ENCODE data around the gene ARHGDIB. TPM values are rescaled to one million over a fixed set of nuclear protein-coding genes. Genes with fewer than 3 reads are reported as not detected.

The ARHGDIB gene
- total RNA-seq, 4 donors from 2014 or later: 17.1 to 290 (median 57.1) TPM

DNA sequence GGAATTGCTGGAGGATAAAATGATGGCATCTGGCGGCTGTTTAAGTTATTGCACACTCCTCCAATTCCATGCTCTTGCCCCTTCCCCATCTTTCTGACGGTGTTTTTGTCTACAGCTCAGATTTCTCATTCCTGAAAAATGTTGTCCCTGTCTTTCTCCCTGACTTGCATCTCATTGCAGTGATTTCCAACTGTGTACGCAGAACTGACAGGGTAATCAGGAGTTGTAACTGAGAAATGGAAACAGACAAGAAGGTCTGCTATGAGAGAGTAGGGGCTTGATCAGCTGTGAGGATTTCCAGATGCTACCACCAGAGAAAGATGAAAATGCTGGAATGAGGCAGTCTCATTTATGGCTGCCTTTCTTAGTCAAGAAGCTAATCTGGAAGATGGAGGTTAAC, 24.4 kb downstream of the ARHGDIB start:
- no peak overlapping the region for H3K4me3 ChIP-seq

DNA sequence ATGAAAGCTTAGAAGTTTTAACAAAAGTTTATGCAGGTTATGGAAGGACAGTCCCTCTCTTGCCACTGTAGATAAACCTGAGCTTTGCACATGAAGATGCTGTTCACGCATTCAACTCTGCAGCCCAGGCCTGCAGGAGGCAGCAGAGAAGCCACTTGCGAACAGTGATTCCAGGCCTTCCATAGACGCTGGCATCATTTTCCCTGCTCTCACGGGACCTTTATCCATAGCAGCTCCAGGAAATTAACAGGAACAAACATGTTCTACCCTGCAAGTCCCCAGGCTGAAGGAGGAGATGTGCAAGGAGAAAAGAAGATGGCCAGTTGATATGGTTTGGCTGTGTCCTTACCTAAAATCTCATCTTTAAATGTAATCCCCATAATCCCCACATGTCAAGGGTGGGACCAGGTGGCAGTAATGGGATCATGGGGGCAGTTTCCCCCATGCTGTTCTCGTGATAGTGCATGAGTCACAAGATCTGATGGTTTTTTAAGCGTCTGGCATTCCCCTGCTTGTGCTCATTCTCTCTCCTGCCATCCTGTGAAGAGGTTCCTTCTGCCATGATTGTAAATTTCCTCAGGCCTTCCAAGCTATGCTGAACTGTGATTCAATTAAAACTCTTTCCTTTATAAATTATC, 25.1 kb downstream of the ARHGDIB start:
- Histone ChIP-seq H3K4me1 (peaks cover 0 to 3% (median 0%) of the 10 kb centered on the region in 4 donors), H3K9me3 (no peaks in the 10 kb centered on the region), H3K36me3 (no peaks in the 10 kb centered on the region), H3K4me3 (no peak overlapping the region), H3K27me3 (no peaks in the 10 kb centered on the region), H3K27ac (no peak overlapping the region)
- no peak for TF ChIP-seq POLR2A (IDR thresholded peaks at IDR 0.05)
- TF ChIP-seq, protein P1, sequence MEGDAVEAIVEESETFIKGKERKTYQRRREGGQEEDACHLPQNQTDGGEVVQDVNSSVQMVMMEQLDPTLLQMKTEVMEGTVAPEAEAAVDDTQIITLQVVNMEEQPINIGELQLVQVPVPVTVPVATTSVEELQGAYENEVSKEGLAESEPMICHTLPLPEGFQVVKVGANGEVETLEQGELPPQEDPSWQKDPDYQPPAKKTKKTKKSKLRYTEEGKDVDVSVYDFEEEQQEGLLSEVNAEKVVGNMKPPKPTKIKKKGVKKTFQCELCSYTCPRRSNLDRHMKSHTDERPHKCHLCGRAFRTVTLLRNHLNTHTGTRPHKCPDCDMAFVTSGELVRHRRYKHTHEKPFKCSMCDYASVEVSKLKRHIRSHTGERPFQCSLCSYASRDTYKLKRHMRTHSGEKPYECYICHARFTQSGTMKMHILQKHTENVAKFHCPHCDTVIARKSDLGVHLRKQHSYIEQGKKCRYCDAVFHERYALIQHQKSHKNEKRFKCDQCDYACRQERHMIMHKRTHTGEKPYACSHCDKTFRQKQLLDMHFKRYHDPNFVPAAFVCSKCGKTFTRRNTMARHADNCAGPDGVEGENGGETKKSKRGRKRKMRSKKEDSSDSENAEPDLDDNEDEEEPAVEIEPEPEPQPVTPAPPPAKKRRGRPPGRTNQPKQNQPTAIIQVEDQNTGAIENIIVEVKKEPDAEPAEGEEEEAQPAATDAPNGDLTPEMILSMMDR (IDR thresholded peaks at IDR 0.05): peak in 1 of 6 experiments; percentile 17
- DNase-seq: no peak

More for the DNA sequence above, 24.4 kb downstream of the ARHGDIB start:
- no peak overlapping the region for H3K27ac ChIP-seq
- no peak for TF ChIP-seq POLR2A (IDR thresholded peaks at IDR 0.05)
- TF ChIP-seq, protein P1 (IDR thresholded peaks at IDR 0.05): no peak
- H3K4me1 ChIP-seq: peaks cover 0 to 3% (median 0%) of the 10 kb centered on the region in 4 donors
- DNase-seq: no peak
- no peaks in the 10 kb centered on the region for H3K9me3 ChIP-seq
- H3K36me3 ChIP-seq: no peaks in the 10 kb centered on the region
- H3K27me3 ChIP-seq: no peaks in the 10 kb centered on the region

DNA sequence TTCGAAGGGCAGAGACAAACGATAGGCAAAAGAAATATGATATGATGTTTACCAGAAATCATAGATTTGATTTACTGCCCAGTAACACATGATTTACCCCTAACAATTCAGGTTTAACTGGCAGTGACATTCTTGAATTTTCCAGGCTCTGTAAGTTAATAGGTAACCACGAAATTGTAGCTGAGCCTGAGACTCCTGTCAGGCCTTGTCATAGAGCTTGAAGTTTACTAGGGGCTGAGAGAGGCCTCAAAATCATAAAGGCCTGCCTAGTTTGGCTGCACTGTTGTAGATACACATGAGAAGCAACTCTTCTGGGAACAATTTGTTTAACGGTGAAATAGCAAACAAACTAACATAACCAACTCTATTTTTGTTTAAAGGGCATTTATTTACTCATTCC, 26.4 kb downstream of the ARHGDIB start:
- Histone ChIP-seq H3K27me3 (no peaks in the 10 kb centered on the region), H3K36me3 (no peaks in the 10 kb centered on the region), H3K4me1 (peaks cover 0 to 3% (median 0%) of the 10 kb centered on the region in 4 donors), H3K9me3 (no peaks in the 10 kb centered on the region), H3K27ac (no peak overlapping the region), H3K4me3 (no peak overlapping the region)
- no peak for DNase-seq
- TF ChIP-seq POLR2A (IDR thresholded peaks at IDR 0.05): no peak

DNA sequence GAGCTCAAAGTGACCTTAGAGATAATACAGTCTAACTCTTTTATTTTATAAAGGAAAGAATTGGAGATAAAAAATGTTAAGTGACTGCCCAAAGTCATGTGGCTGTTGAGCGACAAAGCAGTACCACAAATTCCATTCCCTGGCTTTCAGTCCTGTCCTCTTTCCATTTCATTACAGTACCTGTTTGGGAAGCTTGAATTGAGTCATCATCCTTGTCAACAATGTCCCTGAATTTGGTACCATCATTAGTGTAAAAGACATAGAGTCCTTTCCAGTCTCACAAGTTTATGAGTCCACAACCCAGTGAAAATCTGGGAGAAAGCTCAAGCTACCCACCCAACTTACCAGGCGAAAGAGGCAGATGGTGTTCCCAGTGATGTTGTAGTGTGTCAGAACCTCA, 26.9 kb downstream of the ARHGDIB start:
- H3K4me1 ChIP-seq: peaks cover 0 to 3% (median 0%) of the 10 kb centered on the region in 4 donors
- H3K9me3 ChIP-seq: no peaks in the 10 kb centered on the region
- no peaks in the 10 kb centered on the region for H3K36me3 ChIP-seq
- TF ChIP-seq, protein P1 (IDR thresholded peaks at IDR 0.05): no peak
- no peak for TF ChIP-seq POLR2A (IDR thresholded peaks at IDR 0.05)
- no peak overlapping the region for H3K4me3 ChIP-seq
- DNase-seq: no peak
- no peaks in the 10 kb centered on the region for H3K27me3 ChIP-seq
- H3K27ac ChIP-seq: no peak overlapping the region

DNA sequence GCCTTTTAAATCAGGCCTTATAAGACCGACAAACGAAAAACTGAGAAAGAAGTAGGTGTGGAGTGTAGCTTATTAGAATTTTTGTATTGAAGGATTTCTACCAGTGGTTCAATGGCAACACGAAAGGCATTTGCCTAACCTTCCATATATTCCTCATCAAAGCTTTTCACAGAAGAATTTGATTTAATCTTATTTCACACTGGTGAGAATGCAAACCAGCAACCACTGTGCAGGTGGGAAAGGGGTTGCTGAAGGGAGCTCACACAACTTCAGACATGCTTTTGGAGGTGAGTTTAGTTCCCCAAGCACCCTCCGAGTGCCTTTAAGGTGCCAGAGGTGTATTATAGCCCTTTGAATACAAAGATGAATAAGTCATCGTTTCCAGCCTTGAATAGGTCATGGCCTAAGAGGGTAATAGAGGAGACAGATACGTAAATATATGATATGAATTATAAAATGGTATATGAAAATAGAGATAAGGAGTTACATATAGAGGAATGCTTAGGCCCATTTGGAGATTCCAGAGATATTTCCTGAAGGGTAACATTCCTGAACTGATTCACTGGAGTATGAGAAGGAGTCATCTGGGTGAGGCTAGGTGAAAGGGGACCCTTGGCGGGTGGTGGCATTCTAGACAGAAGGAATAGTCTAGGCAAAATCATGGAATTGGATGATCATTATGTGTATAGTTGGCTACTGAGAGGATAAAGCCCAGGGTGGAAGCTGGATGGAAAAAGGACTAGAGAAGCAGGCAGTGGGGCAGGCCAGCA, 29.4 kb downstream of the ARHGDIB start:
- no peak for TF ChIP-seq POLR2A (IDR thresholded peaks at IDR 0.05)
- TF ChIP-seq, protein P1 (IDR thresholded peaks at IDR 0.05): no peak
- H3K36me3 ChIP-seq: no peaks in the 10 kb centered on the region
- no peak overlapping the region for H3K27ac ChIP-seq
- no peaks in the 10 kb centered on the region for H3K9me3 ChIP-seq
- H3K27me3 ChIP-seq: no peaks in the 10 kb centered on the region
- H3K4me3 ChIP-seq: no peak overlapping the region
- no peaks in the 10 kb centered on the region for H3K4me1 ChIP-seq
- DNase-seq: no peak

DNA sequence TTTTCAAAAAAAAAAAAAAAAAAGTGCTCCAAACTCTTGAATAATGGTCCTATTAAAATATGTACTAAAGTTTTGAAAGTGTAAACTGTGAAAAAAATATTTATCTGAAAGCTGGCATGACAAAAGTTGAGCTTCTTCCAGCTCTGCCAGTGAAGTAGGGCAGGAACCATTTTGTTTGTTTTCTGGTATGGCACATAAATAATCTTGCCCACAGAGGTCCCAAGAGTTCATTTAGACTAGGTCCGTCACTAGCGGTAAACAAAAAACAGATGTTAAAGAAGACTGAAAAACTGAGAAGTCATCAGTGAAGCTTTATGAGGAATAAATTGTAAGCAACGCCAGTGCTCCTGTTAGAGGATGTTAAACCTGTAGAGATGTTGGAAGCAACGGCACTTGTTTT, 30.0 kb downstream of the ARHGDIB start:
- Histone ChIP-seq H3K4me3 (no peak overlapping the region), H3K36me3 (no peaks in the 10 kb centered on the region)

More for the DNA sequence above, 30.0 kb downstream of the ARHGDIB start:
- H3K27ac ChIP-seq: no peak overlapping the region
- H3K27me3 ChIP-seq: no peaks in the 10 kb centered on the region
- H3K4me1 ChIP-seq: no peaks in the 10 kb centered on the region
- H3K9me3 ChIP-seq: no peaks in the 10 kb centered on the region
- TF ChIP-seq, protein P1 (IDR thresholded peaks at IDR 0.05): no peak
- no peak for TF ChIP-seq POLR2A (IDR thresholded peaks at IDR 0.05)
- DNase-seq: no peak
